SH-SY5Y (cell line): ENCODE data around the gene PCDH9.

Experiments used
- GATA2 ChIP-seq: IDR thresholded peaks from 2 replicates; pipeline ENCODE4 v1.6.1; 2011; ENCODE audit warnings: mild to moderate bottlenecking, low read depth, low read length
- GATA3 ChIP-seq: IDR thresholded peaks from 2 replicates; pipeline ENCODE4 v1.6.1; 2011; ENCODE audit warnings: low read depth, mild to moderate bottlenecking, low read length, moderate library complexity

DNA sequence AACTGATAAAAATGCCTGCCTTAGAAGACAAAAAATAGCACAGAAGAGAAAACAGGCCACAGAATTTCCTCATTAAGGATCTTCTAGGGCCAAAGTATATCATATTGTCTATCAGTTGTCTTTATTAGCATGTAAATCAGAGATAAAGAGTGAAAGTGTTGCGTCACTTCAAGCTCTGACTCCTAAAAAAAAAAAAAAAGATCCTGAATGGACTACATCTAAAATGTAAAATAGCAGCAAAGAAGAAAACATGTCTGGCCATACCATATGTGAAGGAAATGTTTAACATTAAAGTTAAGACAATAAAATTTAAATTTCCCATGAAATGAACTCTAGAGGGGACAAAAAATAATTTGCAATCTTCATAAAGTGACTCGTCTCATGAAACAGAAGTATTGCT lies 237.4 kb downstream of the PCDH9 start:
- TF ChIP-seq GATA2 (no peak), GATA3 (no peak)
